Measurements from ENCODE around the gene RNF17.
"Not testable (repeated sequence)": the region's sequence is repeated elsewhere in the genome, so short reads cannot be mapped to it uniquely, and the experiment has no call there.

RNF17 gene

DNA sequence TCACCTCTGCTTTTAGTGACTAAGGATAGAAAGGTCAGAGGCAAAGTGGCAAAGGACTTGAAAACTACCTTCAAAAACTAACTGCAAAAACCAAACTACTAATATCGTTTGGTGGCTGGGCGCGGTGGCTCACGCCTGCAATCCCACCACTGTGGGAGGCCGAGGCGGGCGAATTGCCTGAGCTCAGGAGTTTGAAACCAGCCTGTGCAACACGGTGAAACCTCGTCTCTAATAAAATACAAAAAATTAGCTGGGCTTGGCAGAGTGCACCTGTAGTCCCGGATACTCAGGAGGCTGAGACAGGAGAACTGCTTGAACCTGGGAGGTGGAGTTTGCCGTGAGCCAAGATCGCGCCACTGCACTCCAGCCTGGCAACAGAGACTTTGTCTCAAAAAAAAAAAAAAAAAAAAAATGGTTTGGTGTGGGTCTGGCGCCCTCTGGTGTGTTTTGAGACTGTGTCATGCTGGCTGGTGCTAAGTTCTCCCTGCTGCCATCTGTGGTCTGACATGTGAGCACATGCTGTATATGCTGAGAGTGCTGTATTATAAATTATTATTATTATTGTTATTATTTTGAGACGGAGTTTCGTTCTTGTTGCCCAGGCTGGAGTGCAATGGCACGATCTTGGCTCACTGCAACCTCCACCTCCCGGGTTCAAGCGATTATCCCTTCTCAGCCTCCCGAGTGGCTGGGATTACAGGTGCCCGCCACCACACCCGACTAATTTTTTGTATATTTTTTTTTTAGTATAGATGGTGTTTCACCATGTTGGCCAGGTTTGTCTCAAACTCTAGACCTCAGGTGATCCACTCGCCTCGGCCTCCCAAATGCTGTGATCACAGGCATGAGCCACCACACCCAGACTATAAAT, 36.0 kb upstream of the RNF17 start:
- Histone ChIP-seq H3K9me3 (ENCODE audit: insufficient read depth, low read depth, low read length) (no peaks in the 10 kb centered on the region), H3K27ac (ENCODE audit: low read length) (no peak overlapping the region), H3K4me3 (ENCODE audit: low read length) (no peak overlapping the region), H3K4me1 (ENCODE audit: insufficient read depth, low read length) (no peaks in the 10 kb centered on the region), H3K9ac (ENCODE audit: low read depth, low read length) (no peak overlapping the region), H3K27me3 (ENCODE audit: insufficient read depth, low read length) (no peaks in the 10 kb centered on the region), H3K36me3 (ENCODE audit: insufficient read depth, low read depth, low read length) (no peaks in the 10 kb centered on the region)

DNA sequence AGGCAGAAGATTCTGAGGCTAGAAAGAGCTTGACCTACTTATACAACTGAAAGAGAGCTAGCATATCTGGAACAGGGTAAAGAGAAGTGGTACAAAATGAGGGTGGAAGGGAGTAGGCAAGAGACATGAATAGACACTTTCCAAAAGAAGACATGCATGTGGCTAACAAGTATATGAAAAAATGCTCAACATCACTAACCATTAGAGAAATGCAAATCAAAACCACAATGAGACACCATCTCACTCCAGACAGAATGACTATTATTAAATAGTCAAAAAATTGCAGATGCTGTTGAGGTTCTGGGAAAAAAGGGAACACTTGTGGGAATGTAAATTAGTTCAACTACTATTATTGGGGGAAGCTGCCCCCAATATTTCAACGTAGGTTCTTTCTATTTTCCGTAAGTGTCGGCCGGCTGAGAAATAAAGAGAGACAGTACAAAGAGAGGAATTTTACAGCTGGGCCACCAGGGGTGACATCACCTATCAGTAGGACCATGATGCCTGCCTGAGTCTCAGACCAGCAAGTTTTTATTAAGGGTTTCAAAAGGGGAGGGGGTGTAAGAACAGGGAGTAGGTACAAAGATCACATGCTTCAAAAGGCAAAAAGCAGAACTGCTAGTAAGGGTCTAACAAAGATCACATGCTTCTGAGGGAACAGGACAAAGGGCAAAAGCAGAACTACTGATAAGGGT, 32.9 kb upstream of the RNF17 start:
- H3K4me1 ChIP-seq (ENCODE audit: insufficient read depth, low read length); H3K4me3 ChIP-seq (ENCODE audit: low read length); H3K9me3 ChIP-seq (ENCODE audit: insufficient read depth, low read depth, low read length); H3K27ac ChIP-seq (ENCODE audit: low read length); H3K27me3 ChIP-seq (ENCODE audit: insufficient read depth, low read length); H3K36me3 ChIP-seq (ENCODE audit: insufficient read depth, low read depth, low read length); H3K9ac ChIP-seq (ENCODE audit: low read depth, low read length): not testable (repeated sequence)

- no peak overlapping the region for H3K4me3 ChIP-seq (ENCODE audit: low read length)
- no peak overlapping the region for H3K27ac ChIP-seq (ENCODE audit: low read length)
- H3K9ac ChIP-seq (ENCODE audit: low read depth, low read length): no peak overlapping the region
- no peaks in the 10 kb centered on the region for H3K36me3 ChIP-seq (ENCODE audit: insufficient read depth, low read depth, low read length)
- H3K9me3 ChIP-seq (ENCODE audit: insufficient read depth, low read depth, low read length): no peaks in the 10 kb centered on the region
- no peaks in the 10 kb centered on the region for H3K27me3 ChIP-seq (ENCODE audit: insufficient read depth, low read length)
- H3K4me1 ChIP-seq (ENCODE audit: insufficient read depth, low read length): no peaks in the 10 kb centered on the region
Observed at GRCh38 chr13:24734950-24735349, 29.0 kb upstream of the RNF17 start.

DNA sequence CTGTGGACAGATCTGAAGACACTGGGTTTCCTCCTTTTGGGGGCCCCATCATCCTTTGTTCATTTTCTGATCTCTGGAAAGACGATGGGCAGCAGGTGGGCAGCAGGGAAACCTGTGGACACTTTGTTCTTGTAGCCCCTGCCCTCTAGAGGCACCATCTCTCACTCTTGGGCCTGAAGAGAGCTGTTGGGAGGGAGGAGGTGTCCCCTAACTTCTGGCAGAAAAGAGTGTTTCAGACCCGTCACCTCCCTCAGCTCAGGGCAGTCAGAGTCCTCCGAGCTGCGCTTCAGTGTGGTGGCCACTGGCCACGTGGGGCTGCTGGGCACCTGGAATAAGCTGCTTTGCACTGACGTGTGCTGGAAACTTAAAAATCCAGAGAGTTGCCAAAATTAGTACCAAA, 26.9 kb upstream of the RNF17 start:
- H3K4me3 ChIP-seq (ENCODE audit: low read length): no peak overlapping the region
- no peaks in the 10 kb centered on the region; the same call in 1 of the 2 replicates for H3K27me3 ChIP-seq (ENCODE audit: insufficient read depth, low read length)
- H3K27ac ChIP-seq (ENCODE audit: low read length): no peak overlapping the region
- H3K9ac ChIP-seq (ENCODE audit: low read depth, low read length): no peak overlapping the region
- no peaks in the 10 kb centered on the region for H3K9me3 ChIP-seq (ENCODE audit: insufficient read depth, low read depth, low read length)
- H3K4me1 ChIP-seq (ENCODE audit: insufficient read depth, low read length): no peaks in the 10 kb centered on the region
- no peaks in the 10 kb centered on the region for H3K36me3 ChIP-seq (ENCODE audit: insufficient read depth, low read depth, low read length)

DNA sequence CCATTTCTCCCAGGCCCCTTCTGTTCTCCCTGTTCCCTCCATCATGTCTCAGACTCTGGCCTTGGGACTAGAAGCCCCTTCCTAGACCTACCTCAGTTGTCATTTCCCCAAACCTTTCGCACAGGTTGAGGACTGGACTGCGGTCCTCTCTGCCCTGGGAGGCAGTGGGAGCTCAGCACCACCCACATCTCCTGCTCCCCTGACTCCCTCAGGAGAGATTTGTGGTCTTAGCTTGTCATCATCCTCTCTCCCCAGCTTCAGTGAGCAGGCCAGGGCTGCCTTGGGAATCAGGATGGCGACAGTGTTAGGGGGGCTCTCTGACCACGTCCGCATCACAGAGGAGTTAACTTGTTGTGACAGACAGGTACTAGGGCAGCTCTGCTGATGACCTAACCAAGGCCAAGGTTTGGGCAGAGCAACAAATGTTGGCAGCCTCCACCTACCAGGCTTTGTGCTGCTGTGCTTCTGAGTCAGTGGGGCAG, 25.6 kb upstream of the RNF17 start:
- peaks cover 10% of the 10 kb centered on the region for H3K27me3 ChIP-seq (ENCODE audit: insufficient read depth, low read length)
- H3K9me3 ChIP-seq (ENCODE audit: insufficient read depth, low read depth, low read length): no peaks in the 10 kb centered on the region
- H3K4me3 ChIP-seq (ENCODE audit: low read length): no peak overlapping the region
- no peaks in the 10 kb centered on the region for H3K36me3 ChIP-seq (ENCODE audit: insufficient read depth, low read depth, low read length)
- no peaks in the 10 kb centered on the region for H3K4me1 ChIP-seq (ENCODE audit: insufficient read depth, low read length)
- no peak overlapping the region for H3K27ac ChIP-seq (ENCODE audit: low read length)
- H3K9ac ChIP-seq (ENCODE audit: low read depth, low read length): no peak overlapping the region

DNA sequence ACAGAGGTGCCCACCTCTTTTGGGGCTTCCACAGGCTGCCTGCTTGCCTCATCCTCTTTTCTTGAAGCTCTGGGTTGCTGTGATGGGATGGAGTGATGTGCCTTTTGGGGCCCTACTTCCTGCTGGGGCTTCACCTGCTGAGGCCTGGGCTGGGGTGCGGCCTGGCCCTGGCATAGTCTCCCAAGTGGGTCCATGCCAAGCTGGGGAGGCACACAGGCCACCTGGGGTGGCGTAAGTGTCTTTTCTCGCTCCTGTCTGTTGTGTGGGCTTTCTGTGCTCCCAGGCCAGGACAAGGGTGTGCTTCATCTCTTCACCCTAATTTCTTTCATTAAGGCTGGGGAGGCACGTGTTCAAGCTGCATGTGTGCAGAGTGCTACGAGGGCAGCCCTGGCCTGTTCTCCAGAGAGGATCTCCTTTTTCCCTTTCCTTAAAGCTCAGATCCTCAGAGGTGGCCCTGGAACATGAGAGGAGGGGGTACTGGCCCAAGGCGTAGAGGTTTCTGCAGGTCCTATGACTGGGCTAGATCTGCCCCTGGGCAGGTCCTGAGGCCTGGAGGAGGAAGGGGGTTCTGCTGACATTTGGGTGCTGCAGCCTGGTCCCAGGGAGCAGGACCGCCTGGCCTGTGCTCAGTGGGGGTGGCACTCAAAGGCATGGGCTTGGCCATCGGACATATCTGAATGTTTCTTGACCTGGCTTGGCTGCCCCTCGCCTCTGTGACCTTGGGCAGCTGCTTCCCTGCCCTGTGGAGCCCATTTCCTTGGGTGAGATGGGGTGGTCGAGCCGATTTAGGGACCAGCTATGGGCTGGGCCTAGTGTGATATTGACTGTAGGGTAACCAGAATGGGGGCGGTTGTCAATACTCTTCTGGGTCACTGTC, 23.7 kb upstream of the RNF17 start:
- H3K4me1 ChIP-seq (ENCODE audit: insufficient read depth, low read length): no peaks in the 10 kb centered on the region
- no peak overlapping the region for H3K27ac ChIP-seq (ENCODE audit: low read length)
- H3K9ac ChIP-seq (ENCODE audit: low read depth, low read length): no peak overlapping the region
- H3K36me3 ChIP-seq (ENCODE audit: insufficient read depth, low read depth, low read length): no peaks in the 10 kb centered on the region
- no peaks in the 10 kb centered on the region for H3K9me3 ChIP-seq (ENCODE audit: insufficient read depth, low read depth, low read length)
- peaks cover 29% of the 10 kb centered on the region for H3K27me3 ChIP-seq (ENCODE audit: insufficient read depth, low read length)
- no peak overlapping the region for H3K4me3 ChIP-seq (ENCODE audit: low read length)

DNA sequence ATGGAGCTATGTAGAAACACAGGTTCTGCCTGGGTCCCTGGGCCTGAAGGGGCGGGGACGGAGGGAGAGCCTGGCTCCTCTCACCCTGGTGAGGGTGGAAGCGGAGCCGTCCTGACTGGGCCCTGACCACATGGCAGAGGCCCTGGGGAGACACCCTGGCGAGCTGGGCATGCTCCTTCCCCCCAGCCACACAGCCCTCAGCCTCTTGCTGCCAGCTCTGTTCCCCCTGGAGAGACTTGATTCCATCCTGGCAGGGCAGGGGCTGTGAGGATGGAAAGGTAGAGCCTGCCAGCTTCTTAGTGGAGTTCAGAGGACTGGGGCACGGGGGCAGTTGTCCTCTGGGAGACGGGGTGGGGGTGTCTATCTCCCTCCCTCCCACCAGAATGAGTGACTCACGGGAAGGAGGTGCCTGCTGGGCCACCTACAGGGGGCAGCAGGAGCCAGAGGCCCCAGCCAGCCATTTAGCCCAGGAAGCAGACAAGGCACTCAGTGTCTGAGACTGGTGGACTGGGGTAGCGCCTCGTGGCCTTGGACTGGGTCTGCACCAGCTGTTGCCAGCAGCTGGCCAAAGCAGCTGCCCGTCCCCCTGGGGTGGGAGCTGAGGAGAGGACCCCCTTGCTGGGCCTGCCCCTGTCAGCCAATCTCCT, 22.8 kb upstream of the RNF17 start:
- Histone ChIP-seq H3K9ac (ENCODE audit: low read depth, low read length) (no peak overlapping the region), H3K27ac (ENCODE audit: low read length) (no peak overlapping the region), H3K27me3 (ENCODE audit: insufficient read depth, low read length) (peaks cover 37% of the 10 kb centered on the region), H3K4me1 (ENCODE audit: insufficient read depth, low read length) (no peaks in the 10 kb centered on the region), H3K9me3 (ENCODE audit: insufficient read depth, low read depth, low read length) (no peaks in the 10 kb centered on the region), H3K4me3 (ENCODE audit: low read length) (no peak overlapping the region), H3K36me3 (ENCODE audit: insufficient read depth, low read depth, low read length) (no peaks in the 10 kb centered on the region)

DNA sequence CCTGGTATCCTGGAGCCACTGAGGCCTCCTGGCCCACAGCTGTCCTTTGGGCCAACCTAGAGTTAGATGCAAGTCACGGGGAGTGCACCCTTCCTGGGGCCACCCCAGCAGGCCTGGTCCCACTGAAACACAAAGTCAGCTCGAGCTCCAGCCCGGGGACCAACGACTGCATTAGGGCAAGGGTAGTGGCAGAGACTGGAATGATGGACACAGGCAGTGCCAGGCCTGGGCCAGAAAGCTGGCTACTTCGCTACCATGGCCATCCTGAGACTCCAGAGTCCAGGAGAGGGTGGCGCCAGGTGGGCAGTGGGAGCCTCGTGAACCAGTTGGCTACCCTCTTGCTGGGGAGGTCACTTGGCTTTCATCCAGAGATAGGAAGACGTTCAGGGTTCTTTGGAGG, 22.2 kb upstream of the RNF17 start:
- no peak overlapping the region for H3K4me3 ChIP-seq (ENCODE audit: low read length)
- peaks cover 44% of the 10 kb centered on the region for H3K27me3 ChIP-seq (ENCODE audit: insufficient read depth, low read length)
- H3K27ac ChIP-seq (ENCODE audit: low read length): no peak overlapping the region
- H3K36me3 ChIP-seq (ENCODE audit: insufficient read depth, low read depth, low read length): no peaks in the 10 kb centered on the region
- H3K9ac ChIP-seq (ENCODE audit: low read depth, low read length): no peak overlapping the region
- H3K9me3 ChIP-seq (ENCODE audit: insufficient read depth, low read depth, low read length): no peaks in the 10 kb centered on the region
- H3K4me1 ChIP-seq (ENCODE audit: insufficient read depth, low read length): no peaks in the 10 kb centered on the region

- no peaks in the 10 kb centered on the region for H3K4me1 ChIP-seq (ENCODE audit: insufficient read depth, low read length)
- H3K9me3 ChIP-seq (ENCODE audit: insufficient read depth, low read depth, low read length): no peaks in the 10 kb centered on the region
- no peaks in the 10 kb centered on the region for H3K36me3 ChIP-seq (ENCODE audit: insufficient read depth, low read depth, low read length)
- H3K27ac ChIP-seq (ENCODE audit: low read length): no peak overlapping the region
- H3K4me3 ChIP-seq (ENCODE audit: low read length): no peak overlapping the region
- no peak overlapping the region for H3K9ac ChIP-seq (ENCODE audit: low read depth, low read length)
- H3K27me3 ChIP-seq (ENCODE audit: insufficient read depth, low read length): peaks cover 49% of the 10 kb centered on the region
Observed at GRCh38 chr13:24742294-24742693, 21.7 kb upstream of the RNF17 start.

DNA sequence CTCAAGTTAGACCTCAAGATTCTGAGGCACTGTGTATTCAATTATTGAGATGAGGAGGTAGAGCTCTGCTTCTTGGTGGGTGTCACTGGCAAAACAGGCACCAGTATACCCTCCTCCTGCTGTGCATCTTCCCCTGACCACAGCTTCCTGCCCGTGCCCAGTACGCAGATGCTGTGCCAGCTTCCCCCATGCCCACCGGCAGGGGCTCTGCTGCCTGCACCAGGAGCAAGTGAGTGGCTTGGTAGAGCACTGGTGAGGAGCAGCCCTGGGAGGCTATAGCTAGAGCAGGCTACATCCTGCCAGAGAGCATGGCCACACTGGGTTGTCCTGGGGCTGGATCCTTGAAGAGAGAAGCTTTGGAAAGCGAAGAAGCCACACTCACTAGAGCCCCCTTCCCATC, 21.0 kb upstream of the RNF17 start:
- Histone ChIP-seq H3K27ac (ENCODE audit: low read length) (no peak overlapping the region), H3K4me1 (ENCODE audit: insufficient read depth, low read length) (no peaks in the 10 kb centered on the region), H3K27me3 (ENCODE audit: insufficient read depth, low read length) (peaks cover 56% of the 10 kb centered on the region), H3K4me3 (ENCODE audit: low read length) (no peak overlapping the region), H3K36me3 (ENCODE audit: insufficient read depth, low read depth, low read length) (no peaks in the 10 kb centered on the region), H3K9me3 (ENCODE audit: insufficient read depth, low read depth, low read length) (no peaks in the 10 kb centered on the region), H3K9ac (ENCODE audit: low read depth, low read length) (no peak overlapping the region)

- H3K4me1 ChIP-seq (ENCODE audit: insufficient read depth, low read length): no peaks in the 10 kb centered on the region
- no peak overlapping the region for H3K4me3 ChIP-seq (ENCODE audit: low read length)
- H3K36me3 ChIP-seq (ENCODE audit: insufficient read depth, low read depth, low read length): no peaks in the 10 kb centered on the region
- peaks cover 68% of the 10 kb centered on the region for H3K27me3 ChIP-seq (ENCODE audit: insufficient read depth, low read length)
- no peak overlapping the region for H3K27ac ChIP-seq (ENCODE audit: low read length)
- H3K9me3 ChIP-seq (ENCODE audit: insufficient read depth, low read depth, low read length): no peaks in the 10 kb centered on the region
- no peak overlapping the region for H3K9ac ChIP-seq (ENCODE audit: low read depth, low read length)
Observed at GRCh38 chr13:24744247-24744646, 19.7 kb upstream of the RNF17 start.

Data from iPS-20b (cell line).